ENCODE data around the gene DIMT1. TPM values are rescaled to one million over a fixed set of nuclear protein-coding genes. Genes with fewer than 3 reads are reported as not detected.

Gene DIMT1
- total RNA-seq, 1 donor from 2014 or later = 19.5 TPM

DNA sequence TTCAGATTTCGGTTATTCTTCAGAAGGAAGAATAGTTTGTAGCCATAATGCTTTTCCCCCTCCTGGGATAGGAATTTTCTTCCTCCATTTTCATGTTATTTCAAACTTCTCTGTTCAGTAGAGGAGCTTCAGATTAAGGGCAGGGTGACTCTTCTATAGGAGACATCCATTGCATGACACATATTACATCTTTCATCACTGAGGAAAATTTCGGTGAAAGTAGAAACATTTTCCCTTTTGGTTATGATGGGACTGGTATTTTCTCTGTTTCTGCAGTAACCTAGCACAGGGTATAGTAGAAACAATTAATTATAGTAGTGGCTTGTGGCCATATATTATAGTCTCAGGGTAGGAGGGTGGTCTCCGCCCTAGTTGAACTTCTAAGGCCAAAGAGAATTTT lies 10.0 kb upstream of the DIMT1 start:
- H3K27me3 Mint-ChIP-seq (ENCODE audit: unreplicated experiment) = no peaks in the 10 kb centered on the region
- H3K27ac Mint-ChIP-seq (ENCODE audit: unreplicated experiment) = peak overlapping the region; percentile 98
- H3K4me1 Mint-ChIP-seq (ENCODE audit: unreplicated experiment) = peaks cover 16% of the 10 kb centered on the region
- H3K36me3 Mint-ChIP-seq (ENCODE audit: unreplicated experiment) = no peaks in the 10 kb centered on the region
- no peak for DNase-seq (ENCODE audit: extremely low spot score, unreplicated experiment)
- H3K4me3 Mint-ChIP-seq (ENCODE audit: unreplicated experiment) = peak overlapping the region; percentile 88
- no peaks in the 10 kb centered on the region for H3K9me3 Mint-ChIP-seq (ENCODE audit: unreplicated experiment)
- TF ChIP-seq, protein P1, sequence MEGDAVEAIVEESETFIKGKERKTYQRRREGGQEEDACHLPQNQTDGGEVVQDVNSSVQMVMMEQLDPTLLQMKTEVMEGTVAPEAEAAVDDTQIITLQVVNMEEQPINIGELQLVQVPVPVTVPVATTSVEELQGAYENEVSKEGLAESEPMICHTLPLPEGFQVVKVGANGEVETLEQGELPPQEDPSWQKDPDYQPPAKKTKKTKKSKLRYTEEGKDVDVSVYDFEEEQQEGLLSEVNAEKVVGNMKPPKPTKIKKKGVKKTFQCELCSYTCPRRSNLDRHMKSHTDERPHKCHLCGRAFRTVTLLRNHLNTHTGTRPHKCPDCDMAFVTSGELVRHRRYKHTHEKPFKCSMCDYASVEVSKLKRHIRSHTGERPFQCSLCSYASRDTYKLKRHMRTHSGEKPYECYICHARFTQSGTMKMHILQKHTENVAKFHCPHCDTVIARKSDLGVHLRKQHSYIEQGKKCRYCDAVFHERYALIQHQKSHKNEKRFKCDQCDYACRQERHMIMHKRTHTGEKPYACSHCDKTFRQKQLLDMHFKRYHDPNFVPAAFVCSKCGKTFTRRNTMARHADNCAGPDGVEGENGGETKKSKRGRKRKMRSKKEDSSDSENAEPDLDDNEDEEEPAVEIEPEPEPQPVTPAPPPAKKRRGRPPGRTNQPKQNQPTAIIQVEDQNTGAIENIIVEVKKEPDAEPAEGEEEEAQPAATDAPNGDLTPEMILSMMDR (IDR thresholded peaks at IDR 0.05) = no peak

DNA sequence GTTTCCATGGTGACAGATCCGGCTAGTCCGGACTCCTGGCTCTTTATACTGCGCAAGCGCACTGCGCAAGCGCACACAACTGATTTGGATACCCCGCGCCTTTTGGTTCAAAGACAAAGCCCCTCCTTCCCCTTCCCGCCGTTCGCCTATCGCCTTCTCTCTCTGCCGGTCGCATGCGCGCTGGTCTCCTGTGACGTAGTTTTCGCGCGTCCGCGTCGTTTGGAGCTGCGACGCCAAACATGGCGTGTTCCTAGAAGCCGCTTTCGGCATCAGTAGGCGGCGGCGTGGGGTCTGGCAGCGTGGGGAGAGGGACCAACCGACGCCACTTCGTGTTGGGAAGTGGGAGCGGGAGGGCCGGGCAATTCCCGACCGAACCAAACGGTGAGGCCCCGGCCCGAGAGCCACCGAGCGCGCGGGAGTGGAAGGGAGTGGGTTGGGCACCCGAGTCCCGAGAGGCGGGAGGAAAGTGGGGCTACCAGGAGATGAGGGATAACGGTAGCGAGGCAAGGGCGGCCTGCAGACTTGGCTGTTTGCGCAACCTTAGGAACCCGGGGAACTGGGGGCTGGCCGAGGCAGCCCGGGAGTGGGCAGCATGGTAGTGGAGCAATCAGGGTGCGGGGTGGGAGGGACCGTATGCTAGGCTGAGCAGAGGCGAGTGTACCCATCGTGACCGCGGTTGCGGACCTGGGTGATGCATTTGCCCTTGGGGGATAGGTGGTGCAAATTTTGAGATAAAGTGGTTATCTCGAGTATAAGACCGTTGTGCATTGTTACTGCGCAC lies 9.0 kb upstream of the DIMT1 start, which contains the start of gene IPO11:
IPO11 (plus strand) TSS at position 215 of the 781 bp plus-strand sequence. CDS start 24,517 bp downstream, outside the sequence.
- H3K9me3 Mint-ChIP-seq (ENCODE audit: unreplicated experiment) = no peaks in the 10 kb centered on the region
- TF ChIP-seq, protein P1 (IDR thresholded peaks at IDR 0.05) = no peak
- H3K27ac Mint-ChIP-seq (ENCODE audit: unreplicated experiment) = peak within 1 kb of the TSS; percentile 98
- peak within 1 kb of the TSS; percentile 88 for H3K4me3 Mint-ChIP-seq (ENCODE audit: unreplicated experiment)
- H3K36me3 Mint-ChIP-seq (ENCODE audit: unreplicated experiment) = no peaks in the 10 kb centered on the region
- H3K4me1 Mint-ChIP-seq (ENCODE audit: unreplicated experiment) = peaks cover 16% of the 10 kb centered on the region
- no peaks in the 10 kb centered on the region for H3K27me3 Mint-ChIP-seq (ENCODE audit: unreplicated experiment)
- peak; percentile 99 for DNase-seq (ENCODE audit: extremely low spot score, unreplicated experiment)

DNA sequence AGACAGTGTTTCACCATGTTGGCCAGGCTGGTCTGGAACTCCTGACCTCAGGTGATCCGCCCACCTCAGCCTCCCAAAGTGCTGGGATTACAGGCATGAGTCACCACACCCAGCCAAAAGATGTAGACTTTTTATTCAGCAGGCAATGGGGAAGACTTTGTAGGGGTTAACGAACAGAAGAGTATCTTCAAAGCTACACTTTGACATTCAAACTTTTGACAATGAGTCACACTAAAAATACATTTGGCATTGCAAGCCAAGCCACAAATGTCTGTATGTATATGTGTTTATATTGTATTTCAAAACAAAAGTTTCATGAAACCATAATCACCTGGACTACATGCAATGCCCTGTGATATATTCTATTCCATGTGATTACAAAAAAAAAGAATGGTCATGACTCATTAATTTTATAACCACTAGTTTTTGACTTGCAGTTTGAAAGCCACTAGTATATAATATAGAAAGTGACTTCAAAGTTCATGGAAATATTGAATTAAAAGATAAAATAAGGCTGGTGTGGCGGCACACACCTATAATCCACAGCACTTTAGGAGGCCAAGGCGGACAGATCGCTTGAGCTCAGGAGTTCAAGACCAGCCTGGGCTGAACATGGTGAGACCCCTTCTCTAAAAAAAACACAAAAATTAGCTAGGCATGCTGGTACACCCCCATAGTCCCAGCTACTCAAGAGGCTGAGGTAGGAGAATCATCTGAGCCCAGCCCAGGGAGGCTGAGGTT lies 8.3 kb downstream of the DIMT1 start:
- H3K27ac Mint-ChIP-seq (ENCODE audit: unreplicated experiment) = no peak overlapping the region
- H3K27me3 Mint-ChIP-seq (ENCODE audit: unreplicated experiment) = no peaks in the 10 kb centered on the region
- peaks cover 35% of the 10 kb centered on the region for H3K36me3 Mint-ChIP-seq (ENCODE audit: unreplicated experiment)
- H3K9me3 Mint-ChIP-seq (ENCODE audit: unreplicated experiment) = no peaks in the 10 kb centered on the region
- TF ChIP-seq, protein P1 (IDR thresholded peaks at IDR 0.05) = no peak
- DNase-seq (ENCODE audit: extremely low spot score, unreplicated experiment) = no peak
- H3K4me3 Mint-ChIP-seq (ENCODE audit: unreplicated experiment) = no peak overlapping the region
- no peaks in the 10 kb centered on the region for H3K4me1 Mint-ChIP-seq (ENCODE audit: unreplicated experiment)

DNA sequence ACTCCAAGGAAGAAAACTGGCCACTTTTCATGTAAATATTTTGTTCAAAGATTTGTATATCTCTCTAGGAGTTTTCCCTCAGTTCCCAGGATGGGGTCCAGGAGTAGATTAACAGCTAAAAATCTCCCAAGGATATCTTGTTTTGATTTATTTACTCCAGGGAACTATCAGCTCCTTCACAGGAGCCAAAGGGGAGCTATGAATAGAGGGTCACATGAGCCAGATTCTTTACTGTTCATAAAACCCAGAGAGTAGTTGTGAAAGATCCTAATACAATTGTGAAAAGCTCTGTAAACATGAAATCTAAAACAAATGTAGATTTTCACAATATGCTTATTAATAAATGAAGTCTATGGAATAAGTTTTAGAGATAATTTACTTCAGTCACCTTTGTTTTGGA lies 16.9 kb downstream of the DIMT1 start:
- H3K9me3 Mint-ChIP-seq (ENCODE audit: unreplicated experiment) = no peaks in the 10 kb centered on the region
- H3K36me3 Mint-ChIP-seq (ENCODE audit: unreplicated experiment) = peaks cover 24% of the 10 kb centered on the region
- no peaks in the 10 kb centered on the region for H3K27me3 Mint-ChIP-seq (ENCODE audit: unreplicated experiment)
- H3K4me3 Mint-ChIP-seq (ENCODE audit: unreplicated experiment) = no peak overlapping the region
- H3K4me1 Mint-ChIP-seq (ENCODE audit: unreplicated experiment) = no peaks in the 10 kb centered on the region
- no peak overlapping the region for H3K27ac Mint-ChIP-seq (ENCODE audit: unreplicated experiment)
- DNase-seq (ENCODE audit: extremely low spot score, unreplicated experiment) = no peak
- TF ChIP-seq, protein P1 (IDR thresholded peaks at IDR 0.05) = no peak

DNA sequence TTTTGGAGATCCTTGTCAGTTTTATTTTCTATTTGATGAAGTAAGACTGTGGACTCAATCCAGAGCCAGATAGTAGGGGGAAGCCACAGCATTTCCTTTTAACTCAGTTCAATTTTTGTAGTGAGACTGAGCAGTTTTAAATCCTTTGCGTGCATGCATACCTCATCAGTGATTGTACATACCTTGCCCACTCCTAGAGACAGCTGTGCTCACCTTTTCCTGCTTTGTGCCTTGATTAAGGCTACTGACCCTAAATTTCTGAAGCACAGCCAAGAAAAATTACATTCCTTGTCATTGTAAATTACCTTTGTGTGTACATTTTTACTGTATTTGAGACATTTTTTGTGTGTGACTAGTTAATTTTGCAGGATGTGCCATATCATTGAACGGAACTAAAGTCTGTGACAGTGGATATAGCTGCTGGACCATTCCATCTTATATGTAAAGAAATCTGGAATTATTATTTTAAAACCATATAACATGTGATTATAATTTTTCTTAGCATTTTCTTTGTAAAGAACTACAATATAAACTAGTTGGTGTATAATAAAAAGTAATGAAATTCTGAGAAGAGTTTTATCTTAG lies 17.8 kb downstream of the DIMT1 start:
- Mint-ChIP-seq H3K9me3 (ENCODE audit: unreplicated experiment) (no peaks in the 10 kb centered on the region), H3K36me3 (ENCODE audit: unreplicated experiment) (peaks cover 28% of the 10 kb centered on the region), H3K4me1 (ENCODE audit: unreplicated experiment) (no peaks in the 10 kb centered on the region), H3K27ac (ENCODE audit: unreplicated experiment) (no peak overlapping the region), H3K27me3 (ENCODE audit: unreplicated experiment) (no peaks in the 10 kb centered on the region), H3K4me3 (ENCODE audit: unreplicated experiment) (no peak overlapping the region)
- no peak for DNase-seq (ENCODE audit: extremely low spot score, unreplicated experiment)
- TF ChIP-seq, protein P1 (IDR thresholded peaks at IDR 0.05) = no peak
